RWPE1 (cell line): ENCODE results near the gene MLC1.
A peak's percentile ranks its signal among the peaks of the same experiment; 100 is the strongest.

Experiments used
- CTCF ChIA-PET: fragments of 350-600 bp; sonication (Branson Sonifier 250); formaldehyde crosslinking; extraction: SDS; loops from one replicate; lab custom pipeline; 2021; lab: Yijun Ruan, JAX
- POLR2A ChIA-PET: fragments of 400-600 bp; formaldehyde crosslinking; extraction: SDS; loops from one replicate; lab custom pipeline; 2020; ENCODE audit warnings: antibody characterized with exemption; ENCODE audit not compliant: low non-redundant PET; lab: Yijun Ruan, JAX
- DNase-seq: peaks from one replicate; pipeline ENCODE4 v3.0.0; 2012; ENCODE audit warnings: low spot score
- H3K27ac ChIP-seq: fragments of 450-650 bp; 2 replicates; pipeline ENCODE4 v1.5.1; 2017
- CTCF ChIP-seq: fragments of 450-650 bp; conservative IDR thresholded peaks from 2 replicates; pipeline ENCODE4 v1.5.1; 2017; ENCODE audit warnings: low read depth, mild to moderate bottlenecking

MLC1 gene

GRCh38 chr22:50115693-50116092 is 30.5 kb upstream of the MLC1 start:
- no peak for DNase-seq
- H3K27ac ChIP-seq: no peak overlapping the region
- ChIA-PET POLR2A (no interaction called here), CTCF (no interaction called here)
- TF ChIP-seq CTCF: no peak

GRCh38 chr22:50114221-50115021 is 29.2 kb upstream of the MLC1 start:
- POLR2A ChIA-PET: no interaction called here
- no peak for TF ChIP-seq CTCF
- DNase-seq: peak; percentile 8
- CTCF ChIA-PET: no interaction called here
- peak overlapping the region; percentile 61 for H3K27ac ChIP-seq

- no peak for TF ChIP-seq CTCF
- DNase-seq: peak; percentile 6
Measured at GRCh38 chr22:50112151-50113118, 27.2 kb upstream of the MLC1 start.

GRCh38 chr22:50111056-50111455 is 25.8 kb upstream of the MLC1 start:
- no peak for DNase-seq
- no peak overlapping the region for H3K27ac ChIP-seq
- TF ChIP-seq CTCF: no peak
- CTCF ChIA-PET: no interaction called here
- POLR2A ChIA-PET: no interaction called here

More at GRCh38 chr22:50112151-50113118, 27.2 kb upstream of the MLC1 start:
- no peak overlapping the region for H3K27ac ChIP-seq
- CTCF ChIA-PET: no interaction called here
- POLR2A ChIA-PET: no interaction called here

- ChIA-PET POLR2A (no interaction called here), CTCF (no interaction called here)
- TF ChIP-seq CTCF: no peak
- H3K27ac ChIP-seq: peak overlapping the region; percentile 9
- no peak for DNase-seq
Measured at GRCh38 chr22:50107529-50107928, 22.3 kb upstream of the MLC1 start.
